ENCODE measurements around the gene CDHR2. TPM values are rescaled to one million over a fixed set of nuclear protein-coding genes. Genes with fewer than 3 reads are reported as not detected.
"Not testable (repeated sequence)": the region's sequence is repeated elsewhere in the genome, so short reads cannot be mapped to it uniquely, and the experiment has no call there.

CDHR2 gene
- total RNA-seq, 3 donors from 2014 or later, result 69.0 to 184 (median 107) TPM

GRCh38 chr5:176589039-176589769, 40.1 kb downstream of the CDHR2 start:
- no peak overlapping the region for H3K4me3 ChIP-seq
- DNase-seq, result peak in 1 of 3 donors; percentile 37
- no peak for TF ChIP-seq CTCF (IDR thresholded peaks at IDR 0.05)
- intact Hi-C loops (cut with DNase I, micrococcal nuclease), result no loop called here
- H3K4me1 ChIP-seq (ENCODE audit: low read depth), result no peaks in the 10 kb centered on the region
- H3K9me3 ChIP-seq, result peaks cover 12% of the 10 kb centered on the region
- no peaks in the 10 kb centered on the region for H3K36me3 ChIP-seq (ENCODE audit: low read depth)
- ATAC-seq, result no peak

GRCh38 chr5:176590035-176590717, 41.0 kb downstream of the CDHR2 start:
- no peak for DNase-seq
- TF ChIP-seq CTCF (IDR thresholded peaks at IDR 0.05), result no peak
- Histone ChIP-seq H3K9me3 (peaks cover 4% of the 10 kb centered on the region), H3K4me1 (ENCODE audit: low read depth) (no peaks in the 10 kb centered on the region), H3K4me3 (no peak overlapping the region), H3K36me3 (ENCODE audit: low read depth) (no peaks in the 10 kb centered on the region)
- intact Hi-C loops (cut with DNase I, micrococcal nuclease), result no loop called here
- ATAC-seq, result no peak

GRCh38 chr5:176591667-176592066, 42.5 kb downstream of the CDHR2 start:
- intact Hi-C loops (cut with DNase I, micrococcal nuclease); H3K9me3 ChIP-seq; H3K36me3 ChIP-seq (ENCODE audit: low read depth); H3K4me3 ChIP-seq; ATAC-seq; H3K4me1 ChIP-seq (ENCODE audit: low read depth): not testable (repeated sequence)
- peak in 1 of 3 donors; percentile 8 for DNase-seq

GRCh38 chr5:176592573-176592972, 43.4 kb downstream of the CDHR2 start:
- TF ChIP-seq CTCF (IDR thresholded peaks at IDR 0.05), result no peak
- Histone ChIP-seq H3K36me3 (ENCODE audit: low read depth) (no peaks in the 10 kb centered on the region), H3K9me3 (no peaks in the 10 kb centered on the region), H3K4me3 (no peak overlapping the region), H3K4me1 (ENCODE audit: low read depth) (peaks cover 6% of the 10 kb centered on the region)
- ATAC-seq (no peak), DNase-seq (no peak)
- intact Hi-C loops (cut with DNase I, micrococcal nuclease), result no loop called here

- TF ChIP-seq CTCF (IDR thresholded peaks at IDR 0.05), result no peak
- Histone ChIP-seq H3K9me3 (no peaks in the 10 kb centered on the region), H3K4me1 (ENCODE audit: low read depth) (peaks cover 6% of the 10 kb centered on the region), H3K36me3 (ENCODE audit: low read depth) (no peaks in the 10 kb centered on the region), H3K4me3 (no peak overlapping the region)
- intact Hi-C loops (cut with DNase I, micrococcal nuclease), result no loop called here
- no peak for ATAC-seq
- DNase-seq, result peak in 1 of 3 donors; percentile 15
Measured at GRCh38 chr5:176593273-176593869, 44.2 kb downstream of the CDHR2 start.

- Histone ChIP-seq H3K4me3 (no peak overlapping the region), H3K36me3 (ENCODE audit: low read depth) (no peaks in the 10 kb centered on the region), H3K9me3 (no peaks in the 10 kb centered on the region), H3K4me1 (ENCODE audit: low read depth) (peaks cover 6% of the 10 kb centered on the region)
- intact Hi-C loops (cut with DNase I, micrococcal nuclease), result no loop called here
- DNase-seq (peak in 1 of 3 donors; percentile 19), ATAC-seq (no peak)
- TF ChIP-seq CTCF (IDR thresholded peaks at IDR 0.05), result no peak
Measured at GRCh38 chr5:176594554-176594953, 45.4 kb downstream of the CDHR2 start.
